Trophoblast cell (in vitro differentiated cells and primary cell): ENCODE data around the gene LHFPL2.

ENCODE experiments used
- DNase-seq, 2 donors: peaks; one replicate each; pipeline ENCODE4 v3.0.0-alpha.2; 2016
- H2AFZ ChIP-seq: 2 replicates; pipeline ENCODE4 v1.6.1; 2013; ENCODE audit warnings: low read length, moderate library complexity, mild to moderate bottlenecking; ENCODE audit not compliant: insufficient read depth, poor library complexity
- H2AK5ac ChIP-seq: 2 replicates; pipeline ENCODE4 v1.6.1; 2013; ENCODE audit warnings: mild to moderate bottlenecking, low read length
- H2BK120ac ChIP-seq: 2 replicates; pipeline ENCODE4 v1.6.1; 2013; ENCODE audit warnings: low read length, mild to moderate bottlenecking, moderate library complexity; ENCODE audit not compliant: insufficient read depth, poor library complexity
- H2BK12ac ChIP-seq: 2 replicates; pipeline ENCODE4 v1.6.1; 2013; ENCODE audit warnings: mild to moderate bottlenecking, low read length, moderate library complexity
- H2BK5ac ChIP-seq: 2 replicates; pipeline ENCODE4 v1.6.1; 2013; ENCODE audit warnings: low read length, low read depth, moderate library complexity, mild to moderate bottlenecking; ENCODE audit not compliant: poor library complexity
- H3K14ac ChIP-seq: 2 replicates; pipeline ENCODE4 v1.6.1; 2013; ENCODE audit warnings: mild to moderate bottlenecking, low read length
- H3K18ac ChIP-seq: 2 replicates; pipeline ENCODE4 v1.6.1; 2013; ENCODE audit warnings: mild to moderate bottlenecking, low read length
- H3K23ac ChIP-seq: 2 replicates; pipeline ENCODE4 v1.6.1; 2013; ENCODE audit warnings: low read length
- H3K27ac ChIP-seq: 2 replicates; pipeline ENCODE4 v1.5.1; 2013; ENCODE audit warnings: low read depth, mild to moderate bottlenecking, inconsistent platforms, low read length, moderate library complexity
- H3K27me3 ChIP-seq: 2 replicates; pipeline ENCODE4 v1.6.1; 2013; ENCODE audit warnings: inconsistent platforms, mild to moderate bottlenecking, low read length, moderate library complexity; ENCODE audit not compliant: insufficient read depth
- H3K36me3 ChIP-seq, 2 experiments: 1 replicate in 1 of 2; 2 replicates in 1 of 2; pipeline ENCODE4 v1.6.1; 2013; ENCODE audit warnings: low read length in 2 of 2, mild to moderate bottlenecking in 2 of 2, moderate library complexity in 1 of 2; ENCODE audit not compliant: insufficient read depth in 2 of 2, control insufficient read depth in 1 of 2
- H3K4ac ChIP-seq: 2 replicates; pipeline ENCODE4 v1.6.1; 2013; ENCODE audit warnings: low read depth, mild to moderate bottlenecking, low read length, moderate library complexity
- H3K4me1 ChIP-seq, 2 experiments: 1 replicate in 1 of 2; 2 replicates in 1 of 2; pipeline ENCODE4 v1.6.1; 2013; ENCODE audit warnings: low read length in 2 of 2, mild to moderate bottlenecking in 2 of 2, moderate library complexity in 1 of 2; ENCODE audit not compliant: insufficient read depth in 2 of 2, control insufficient read depth in 1 of 2
- H3K4me2 ChIP-seq: 2 replicates; pipeline ENCODE4 v1.6.1; 2013; ENCODE audit warnings: inconsistent platforms, mild to moderate bottlenecking, low read length, moderate library complexity
- H3K4me3 ChIP-seq: 2 replicates; pipeline ENCODE4 v1.5.1; 2013; ENCODE audit warnings: mild to moderate bottlenecking, low read depth, low read length, inconsistent platforms
- H3K79me1 ChIP-seq: one replicate; pipeline ENCODE4 v1.6.1; 2013; ENCODE audit warnings: low read length
- H3K79me2 ChIP-seq: 2 replicates; pipeline ENCODE4 v1.6.1; 2013; ENCODE audit warnings: low read length, mild to moderate bottlenecking; ENCODE audit not compliant: control insufficient read depth, insufficient read depth, poor library complexity
- H3K9ac ChIP-seq: 2 replicates; pipeline ENCODE4 v1.6.1; 2013; ENCODE audit warnings: mild to moderate bottlenecking, low read length
- H3K9me3 ChIP-seq: 2 replicates; pipeline ENCODE4 v1.6.1; 2013; ENCODE audit warnings: low read depth, mild to moderate bottlenecking, control low read depth, inconsistent platforms, low read length; ENCODE audit not compliant: insufficient read depth
- H4K12ac ChIP-seq: 2 replicates; pipeline ENCODE4 v1.6.1; 2013; ENCODE audit warnings: low read depth, mild to moderate bottlenecking, low read length, moderate library complexity
- H4K8ac ChIP-seq: 2 replicates; pipeline ENCODE4 v1.6.1; 2013; ENCODE audit warnings: low read depth, mild to moderate bottlenecking, low read length, moderate library complexity
- H4K91ac ChIP-seq: one replicate; pipeline ENCODE4 v1.6.1; 2013; ENCODE audit warnings: low read depth, mild to moderate bottlenecking, low read length, moderate library complexity
- WGBS: extraction: QIAGEN DNeasy Blood & Tissue Kit; methylation state at CpG from one replicate; pipeline ENCODE4 v1.1.7; 2013; ENCODE audit warnings: missing lambda C conversion rate; ENCODE audit not compliant: insufficient read length, insufficient coverage; ENCODE audit errors: extremely low coverage; 5-methylcytosine and 5-hydroxymethylcytosine counted together

LHFPL2 gene

DNA sequence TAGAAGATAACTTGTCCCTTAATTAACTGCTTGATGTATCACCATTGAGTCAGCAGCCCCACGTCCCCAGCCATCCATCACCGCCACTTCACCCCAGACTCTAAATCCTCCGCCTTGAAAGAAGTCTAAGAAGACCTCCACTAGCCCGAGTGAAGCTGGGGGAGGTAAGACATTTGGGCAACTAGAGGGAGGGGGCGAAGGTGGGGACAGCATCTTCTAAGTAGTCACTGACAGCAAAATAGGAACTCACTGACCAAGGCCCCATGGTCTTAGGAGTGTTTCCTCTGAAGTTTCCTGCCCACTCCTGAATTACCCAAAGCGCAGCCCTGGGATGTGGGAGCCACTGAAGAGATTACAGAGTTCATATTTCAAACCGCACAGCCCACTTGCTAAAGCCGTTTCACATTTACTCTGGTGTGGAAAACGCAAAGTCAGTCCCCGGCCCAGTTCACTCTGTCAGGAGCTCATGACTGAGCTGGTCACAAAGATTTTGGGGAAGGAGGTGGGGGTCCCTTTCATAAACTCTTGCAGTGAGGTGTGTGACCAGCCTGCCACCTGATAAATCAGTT lies 107.4 kb downstream of the LHFPL2 start:
- no peak for DNase-seq
- H3K79me2 ChIP-seq, result peaks cover 2% of the 10 kb centered on the region
- no peak overlapping the region for H4K12ac ChIP-seq
- no peak overlapping the region for H3K14ac ChIP-seq
- H3K4ac ChIP-seq, result no peak overlapping the region
- H3K4me3 ChIP-seq, result no peak overlapping the region
- no peak overlapping the region for H3K4me2 ChIP-seq
- H2BK120ac ChIP-seq, result no peak overlapping the region
- H2BK5ac ChIP-seq, result no peak overlapping the region
- WGBS, result no CpG with 5 or more reads among the region's 10 CpGs
- H2BK12ac ChIP-seq, result no peak overlapping the region
- no peak overlapping the region for H2AK5ac ChIP-seq
- H4K91ac ChIP-seq, result no peak overlapping the region
- H3K23ac ChIP-seq, result no peak overlapping the region
- H3K79me1 ChIP-seq, result no peaks in the 10 kb centered on the region
- no peak overlapping the region for H3K18ac ChIP-seq
- peaks cover 0 to 4% of the 10 kb centered on the region in 2 experiments for H3K36me3 ChIP-seq
- peaks cover 4 to 8% of the 10 kb centered on the region in 2 experiments for H3K4me1 ChIP-seq
- H3K9ac ChIP-seq, result no peak overlapping the region
- H4K8ac ChIP-seq, result no peak overlapping the region
- H3K9me3 ChIP-seq, result no peaks in the 10 kb centered on the region
- no peak overlapping the region for H3K27ac ChIP-seq
- no peaks in the 10 kb centered on the region for H3K27me3 ChIP-seq
- H2AFZ ChIP-seq, result no peak overlapping the region

DNA sequence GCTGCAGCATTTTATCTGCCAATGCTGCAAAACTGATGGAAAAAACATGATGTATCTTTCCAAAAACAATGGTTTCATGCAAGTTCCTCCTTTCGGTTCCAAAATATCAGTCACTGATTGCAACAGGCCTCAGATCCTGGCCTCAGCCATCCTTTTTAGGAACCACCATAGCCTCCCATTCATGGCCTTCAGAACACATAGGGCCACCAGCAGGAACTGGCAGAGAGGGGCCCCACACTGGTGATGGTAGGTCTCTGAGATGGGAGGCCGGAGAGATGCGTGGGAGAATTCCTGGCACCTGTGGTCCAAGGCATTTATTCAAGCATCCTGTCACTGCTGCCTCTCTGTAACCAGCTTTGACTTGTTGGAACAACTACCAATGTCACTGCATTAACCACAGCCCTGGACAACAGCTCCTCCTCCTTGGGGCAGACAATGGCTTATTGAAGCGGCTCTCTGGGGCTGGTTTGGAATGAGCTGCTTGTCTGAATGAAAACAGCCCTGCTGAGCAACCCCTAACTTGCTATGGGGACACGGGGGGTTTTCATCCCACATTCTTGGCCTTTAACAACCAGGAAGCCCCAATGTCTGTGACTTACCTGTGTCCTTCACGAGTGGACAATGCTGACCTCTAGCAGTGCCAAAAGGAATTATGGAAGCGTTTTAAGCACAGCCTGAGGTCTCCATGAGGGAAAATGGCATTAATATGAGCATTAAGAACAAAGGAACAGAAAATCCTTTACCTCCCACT lies 108.1 kb downstream of the LHFPL2 start:
- peaks cover 0 to 4% of the 10 kb centered on the region in 2 experiments for H3K36me3 ChIP-seq

GRCh38 chr5:78538240-78538850 lies 110.2 kb downstream of the LHFPL2 start:
- Histone ChIP-seq H3K79me1 (peaks cover 7% of the 10 kb centered on the region), H3K79me2 (peaks cover 8% of the 10 kb centered on the region), H3K27me3 (no peaks in the 10 kb centered on the region), H2BK120ac (no peak overlapping the region), H3K27ac (no peak overlapping the region), H4K91ac (no peak overlapping the region), H2BK5ac (no peak overlapping the region), H3K4me2 (no peak overlapping the region), H3K9ac (no peak overlapping the region), H2AK5ac (no peak overlapping the region), H3K9me3 (no peaks in the 10 kb centered on the region), H4K12ac (no peak overlapping the region), H2AFZ (no peak overlapping the region), H3K14ac (no peak overlapping the region), H3K18ac (no peak overlapping the region), H3K4ac (no peak overlapping the region), H3K4me1 (peaks cover 12 to 15% of the 10 kb centered on the region in 2 experiments), H3K4me3 (no peak overlapping the region), H2BK12ac (no peak overlapping the region), H4K8ac (no peak overlapping the region), H3K36me3 (no peaks in the 10 kb centered on the region), H3K23ac (no peak overlapping the region)
- DNase-seq, result no peak
- WGBS, result no CpG with 5 or more reads among the region's 3 CpGs

More for the DNA sequence above, 108.1 kb downstream of the LHFPL2 start:
- no peak for DNase-seq
- no peak overlapping the region for H4K12ac ChIP-seq
- no peak overlapping the region for H3K4me3 ChIP-seq
- no peak overlapping the region for H3K23ac ChIP-seq
- no peaks in the 10 kb centered on the region for H3K9me3 ChIP-seq
- peaks cover 3% of the 10 kb centered on the region for H3K79me2 ChIP-seq
- no peak overlapping the region for H4K8ac ChIP-seq
- H2BK120ac ChIP-seq, result no peak overlapping the region
- H2BK12ac ChIP-seq, result no peak overlapping the region
- no peak overlapping the region for H3K18ac ChIP-seq
- H3K14ac ChIP-seq, result no peak overlapping the region
- H2AK5ac ChIP-seq, result no peak overlapping the region
- H2AFZ ChIP-seq, result no peak overlapping the region
- WGBS, result no CpG with 5 or more reads among the region's 7 CpGs
- no peak overlapping the region for H3K9ac ChIP-seq
- no peak overlapping the region for H2BK5ac ChIP-seq
- H3K79me1 ChIP-seq, result no peaks in the 10 kb centered on the region
- no peak overlapping the region for H4K91ac ChIP-seq
- no peak overlapping the region for H3K27ac ChIP-seq
- H3K4me2 ChIP-seq, result no peak overlapping the region
- no peaks in the 10 kb centered on the region for H3K27me3 ChIP-seq
- H3K4me1 ChIP-seq, result peaks cover 5 to 8% of the 10 kb centered on the region in 2 experiments
- no peak overlapping the region for H3K4ac ChIP-seq

GRCh38 chr5:78537821-78538220 lies 110.8 kb downstream of the LHFPL2 start:
- H3K27ac ChIP-seq, result no peak overlapping the region
- peaks cover 12 to 15% of the 10 kb centered on the region in 2 experiments for H3K4me1 ChIP-seq
- no peak overlapping the region for H2AK5ac ChIP-seq
- no peak overlapping the region for H2AFZ ChIP-seq
- no peak overlapping the region for H4K12ac ChIP-seq
- H3K4ac ChIP-seq, result no peak overlapping the region
- H4K8ac ChIP-seq, result no peak overlapping the region
- H3K27me3 ChIP-seq, result no peaks in the 10 kb centered on the region
- no peak overlapping the region for H3K23ac ChIP-seq
- no peaks in the 10 kb centered on the region for H3K36me3 ChIP-seq
- H3K9ac ChIP-seq, result no peak overlapping the region
- H3K9me3 ChIP-seq, result no peaks in the 10 kb centered on the region
- peaks cover 7% of the 10 kb centered on the region for H3K79me1 ChIP-seq
- H2BK120ac ChIP-seq, result no peak overlapping the region
- peaks cover 8% of the 10 kb centered on the region for H3K79me2 ChIP-seq
- no peak overlapping the region for H3K14ac ChIP-seq
- H3K4me3 ChIP-seq, result no peak overlapping the region
- no peak overlapping the region for H3K18ac ChIP-seq
- no peak overlapping the region for H3K4me2 ChIP-seq
- no peak overlapping the region for H4K91ac ChIP-seq
- DNase-seq, result peak; percentile 58 to 63
- no CpG with 5 or more reads among the region's 5 CpGs for WGBS
- H2BK5ac ChIP-seq, result no peak overlapping the region
- H2BK12ac ChIP-seq, result no peak overlapping the region
